ENCODE results near the gene FOXP4.
"Not testable (repeated sequence)": the region's sequence is repeated elsewhere in the genome, so short reads cannot be mapped to it uniquely, and the experiment has no call there.

FOXP4 gene

DNA sequence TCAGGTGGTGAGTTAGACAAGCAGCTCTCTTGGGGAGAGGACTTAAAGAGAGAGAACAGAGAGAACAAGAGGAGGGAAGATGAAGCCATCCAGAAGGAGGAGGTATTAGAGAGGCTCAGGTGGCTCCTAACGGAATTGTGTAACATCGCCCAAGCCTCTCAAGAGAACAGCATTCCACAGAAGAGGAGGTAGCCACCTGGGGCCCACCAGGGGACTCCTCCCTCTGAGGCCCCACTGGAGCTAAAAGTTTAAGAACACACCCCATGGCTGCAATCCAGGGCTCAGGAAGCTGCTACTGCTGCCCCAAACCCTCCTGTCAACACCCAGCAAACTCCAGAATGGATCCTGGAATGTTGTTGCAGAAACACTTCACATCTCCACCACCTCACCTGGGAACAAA is 68.5 kb downstream of the FOXP4 start:
- no peaks in the 10 kb centered on the region for H3K4me1 ChIP-seq (ENCODE audit: control insufficient read depth, insufficient read depth, low read length)
- peaks cover 0 to 5% of the 10 kb centered on the region in 2 donors for H3K9me3 ChIP-seq (ENCODE audit: control insufficient read depth in 2 of 2, low read length in 2 of 2)
- no peaks in the 10 kb centered on the region for H3K36me3 ChIP-seq (ENCODE audit: control insufficient read depth in 2 of 2, insufficient read depth in 2 of 2, low read length in 2 of 2)
- peaks cover 0 to 2% of the 10 kb centered on the region in 2 donors for H3K27me3 ChIP-seq (ENCODE audit: control insufficient read depth in 1 of 2, insufficient read depth in 2 of 2, low read length in 2 of 2)
- H3K27ac ChIP-seq (ENCODE audit: low read length) = no peak overlapping the region
- no peak overlapping the region for H3K4me3 ChIP-seq (ENCODE audit: low read length in 2 of 2)
- H3K9ac ChIP-seq (ENCODE audit: low read length in 2 of 2) = no peak overlapping the region

DNA sequence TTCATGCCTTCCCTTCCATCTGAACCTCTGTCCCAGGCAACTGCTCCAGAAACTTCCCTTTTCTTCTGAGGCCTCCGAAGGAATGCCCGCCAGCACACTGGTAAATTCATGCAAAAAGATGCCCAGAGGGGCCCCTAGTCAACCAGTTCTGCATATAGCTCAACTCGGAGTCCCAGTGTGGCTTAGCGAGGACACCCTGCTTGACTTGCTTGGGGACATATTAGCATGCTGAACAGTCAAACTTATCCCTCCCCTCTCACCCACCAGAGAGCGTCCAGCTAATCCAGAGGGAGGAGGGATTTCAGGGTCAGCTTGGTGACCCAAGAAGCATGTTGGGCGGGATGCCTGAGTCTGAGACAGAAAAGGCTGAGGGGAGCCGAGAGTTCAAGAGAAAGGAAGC is 69.1 kb downstream of the FOXP4 start:
- Histone ChIP-seq H3K27ac (ENCODE audit: low read length) (no peak overlapping the region), H3K36me3 (ENCODE audit: control insufficient read depth in 2 of 2, insufficient read depth in 2 of 2, low read length in 2 of 2) (no peaks in the 10 kb centered on the region), H3K4me1 (ENCODE audit: control insufficient read depth, insufficient read depth, low read length) (no peaks in the 10 kb centered on the region), H3K27me3 (ENCODE audit: control insufficient read depth in 1 of 2, insufficient read depth in 2 of 2, low read length in 2 of 2) (peaks cover 0 to 2% of the 10 kb centered on the region in 2 donors), H3K9ac (ENCODE audit: low read length in 2 of 2) (no peak overlapping the region), H3K4me3 (ENCODE audit: low read length in 2 of 2) (no peak overlapping the region), H3K9me3 (ENCODE audit: control insufficient read depth in 2 of 2, low read length in 2 of 2) (peaks cover 0 to 5% of the 10 kb centered on the region in 2 donors)

DNA sequence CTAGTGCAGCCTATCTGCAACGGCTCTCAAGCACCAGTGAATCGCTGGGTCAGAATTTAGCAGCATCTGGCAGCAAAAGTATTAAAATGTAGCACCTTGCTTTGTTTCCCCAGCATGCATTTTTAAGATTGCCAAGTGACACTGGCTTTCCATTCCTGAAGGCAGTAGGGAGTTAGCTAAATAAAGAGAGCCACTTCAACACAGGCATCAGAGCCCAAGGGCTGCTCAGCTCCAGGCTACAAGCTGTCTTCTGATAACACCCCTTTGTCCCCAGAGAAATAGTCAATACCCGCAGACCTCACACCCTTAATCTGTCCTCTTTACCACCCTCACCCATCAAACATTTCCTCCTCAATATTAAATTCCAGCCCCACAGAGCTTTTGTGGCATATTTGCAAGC is 72.4 kb downstream of the FOXP4 start:
- H3K9me3 ChIP-seq (ENCODE audit: control insufficient read depth in 2 of 2, low read length in 2 of 2) = peaks cover 8 to 12% of the 10 kb centered on the region in 2 donors
- H3K27me3 ChIP-seq (ENCODE audit: control insufficient read depth in 1 of 2, insufficient read depth in 2 of 2, low read length in 2 of 2) = no peaks in the 10 kb centered on the region
- no peaks in the 10 kb centered on the region for H3K36me3 ChIP-seq (ENCODE audit: control insufficient read depth in 2 of 2, insufficient read depth in 2 of 2, low read length in 2 of 2)
- H3K4me3 ChIP-seq (ENCODE audit: low read length in 2 of 2) = no peak overlapping the region
- H3K27ac ChIP-seq (ENCODE audit: low read length) = no peak overlapping the region
- H3K4me1 ChIP-seq (ENCODE audit: control insufficient read depth, insufficient read depth, low read length) = no peaks in the 10 kb centered on the region
- H3K9ac ChIP-seq (ENCODE audit: low read length in 2 of 2) = no peak overlapping the region

DNA sequence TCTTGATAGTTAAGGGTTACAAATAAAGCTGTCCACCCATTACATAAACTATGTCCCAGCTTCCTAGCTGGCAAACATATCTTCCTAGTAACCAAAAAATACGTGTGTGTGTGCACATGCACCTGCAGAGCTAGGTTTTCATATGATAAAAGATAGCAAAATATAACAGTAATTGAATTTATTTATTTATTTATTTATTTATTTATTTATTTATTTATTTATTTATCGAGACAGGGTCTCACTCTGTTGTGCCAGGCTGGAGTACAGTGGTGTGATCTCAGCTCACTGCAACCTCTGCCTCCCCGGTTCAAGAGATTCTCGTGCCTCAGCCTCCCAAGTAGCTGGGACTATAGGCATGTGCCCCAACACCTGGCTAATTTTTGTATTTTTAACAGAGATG is 73.0 kb downstream of the FOXP4 start:
- H3K27me3 ChIP-seq (ENCODE audit: control insufficient read depth in 1 of 2, insufficient read depth in 2 of 2, low read length in 2 of 2); H3K9me3 ChIP-seq (ENCODE audit: control insufficient read depth in 2 of 2, low read length in 2 of 2); H3K9ac ChIP-seq (ENCODE audit: low read length in 2 of 2); H3K4me3 ChIP-seq (ENCODE audit: low read length in 2 of 2); H3K4me1 ChIP-seq (ENCODE audit: control insufficient read depth, insufficient read depth, low read length); H3K27ac ChIP-seq (ENCODE audit: low read length); H3K36me3 ChIP-seq (ENCODE audit: control insufficient read depth in 2 of 2, insufficient read depth in 2 of 2, low read length in 2 of 2): not testable (repeated sequence)

DNA sequence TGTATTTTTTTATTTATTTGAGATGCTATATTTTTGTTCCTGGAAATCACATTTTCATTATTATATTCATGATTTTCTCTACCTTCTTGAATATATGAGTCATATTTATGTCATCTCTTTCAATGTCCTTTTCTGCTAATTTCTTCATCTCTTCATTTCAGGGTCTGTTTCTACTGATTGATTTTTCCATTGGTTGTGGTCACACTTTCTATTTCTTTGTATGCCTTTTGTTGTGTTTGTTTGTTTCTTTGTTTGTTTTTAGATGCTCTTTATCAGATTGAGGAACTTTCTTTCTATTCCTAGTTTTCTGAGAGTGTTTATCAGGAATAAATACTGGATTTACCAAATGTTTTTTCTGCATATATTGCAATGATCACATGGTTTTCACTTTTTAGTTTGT is 75.2 kb downstream of the FOXP4 start:
- H3K4me3 ChIP-seq (ENCODE audit: low read length in 2 of 2) = no peak overlapping the region
- no peaks in the 10 kb centered on the region for H3K36me3 ChIP-seq (ENCODE audit: control insufficient read depth in 2 of 2, insufficient read depth in 2 of 2, low read length in 2 of 2)
- H3K4me1 ChIP-seq (ENCODE audit: control insufficient read depth, insufficient read depth, low read length) = no peaks in the 10 kb centered on the region
- peaks cover 8% of the 10 kb centered on the region in 2 donors for H3K9me3 ChIP-seq (ENCODE audit: control insufficient read depth in 2 of 2, low read length in 2 of 2)
- H3K27me3 ChIP-seq (ENCODE audit: control insufficient read depth in 1 of 2, insufficient read depth in 2 of 2, low read length in 2 of 2) = peaks cover 2 to 4% of the 10 kb centered on the region in 2 donors
- H3K9ac ChIP-seq (ENCODE audit: low read length in 2 of 2) = no peak overlapping the region
- H3K27ac ChIP-seq (ENCODE audit: low read length) = no peak overlapping the region

DNA sequence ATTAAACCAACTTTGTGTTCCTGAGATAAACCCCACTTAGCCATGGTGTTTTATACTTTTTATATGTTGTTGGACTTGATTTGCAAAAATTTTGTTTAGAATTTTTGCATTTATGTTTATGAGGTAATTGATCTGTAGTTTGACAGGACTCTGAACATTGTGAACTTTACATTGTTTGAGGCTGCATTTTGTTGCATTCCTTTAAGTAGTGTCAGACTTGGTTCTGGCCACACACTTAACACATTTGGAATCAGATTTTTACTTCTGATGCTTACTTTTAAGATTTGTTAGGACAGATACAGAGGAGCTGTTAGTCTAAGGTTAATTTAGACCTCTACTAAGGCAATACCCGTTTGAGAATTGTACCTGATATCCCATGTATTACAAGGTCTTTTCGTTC is 75.6 kb downstream of the FOXP4 start:
- no peaks in the 10 kb centered on the region for H3K36me3 ChIP-seq (ENCODE audit: control insufficient read depth in 2 of 2, insufficient read depth in 2 of 2, low read length in 2 of 2)
- no peak overlapping the region for H3K27ac ChIP-seq (ENCODE audit: low read length)
- H3K4me3 ChIP-seq (ENCODE audit: low read length in 2 of 2) = no peak overlapping the region
- H3K9ac ChIP-seq (ENCODE audit: low read length in 2 of 2) = no peak overlapping the region
- peaks cover 2 to 5% of the 10 kb centered on the region in 2 donors for H3K27me3 ChIP-seq (ENCODE audit: control insufficient read depth in 1 of 2, insufficient read depth in 2 of 2, low read length in 2 of 2)
- no peaks in the 10 kb centered on the region for H3K4me1 ChIP-seq (ENCODE audit: control insufficient read depth, insufficient read depth, low read length)
- peaks cover 8% of the 10 kb centered on the region in 2 donors for H3K9me3 ChIP-seq (ENCODE audit: control insufficient read depth in 2 of 2, low read length in 2 of 2)

DNA sequence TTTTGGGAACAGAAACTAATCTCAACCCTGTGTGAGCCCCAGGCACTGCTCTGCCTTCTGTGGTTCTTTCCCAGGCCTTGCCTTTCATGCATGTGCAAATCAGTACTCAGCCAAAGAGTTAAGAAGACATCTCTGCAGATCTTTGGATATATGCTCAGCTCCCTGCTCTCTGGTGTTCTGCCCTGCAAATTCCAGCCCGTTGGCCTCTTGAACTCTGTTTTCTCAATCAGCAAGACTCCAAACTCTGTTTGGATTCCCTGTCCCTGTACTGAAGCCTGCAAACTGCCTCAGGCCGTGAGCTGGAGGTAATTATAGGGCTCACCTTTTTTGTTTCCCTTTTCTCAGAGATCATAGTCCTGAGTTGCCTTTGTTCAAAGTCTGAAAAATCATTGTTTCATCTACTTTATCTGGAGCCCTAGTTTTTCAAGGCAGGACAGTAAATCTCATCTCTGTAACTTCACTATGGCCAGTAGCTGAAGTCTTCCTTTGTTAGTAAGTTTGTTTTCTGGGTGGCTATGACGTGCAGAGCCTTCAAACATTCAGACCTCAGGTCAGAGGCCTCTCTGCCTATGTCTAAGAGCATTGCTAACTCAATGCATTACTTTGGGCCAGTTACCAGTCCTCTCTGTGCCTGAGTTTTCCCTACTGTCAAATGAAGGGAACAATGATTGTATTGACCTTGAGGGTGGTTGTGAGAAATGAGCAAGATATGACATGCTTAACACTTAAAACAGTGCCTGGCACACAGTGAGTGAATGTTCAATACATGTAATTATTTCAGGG is 76.2 kb downstream of the FOXP4 start:
- H3K4me3 ChIP-seq (ENCODE audit: low read length in 2 of 2) = no peak overlapping the region
- peaks cover 2 to 5% of the 10 kb centered on the region in 2 donors for H3K27me3 ChIP-seq (ENCODE audit: control insufficient read depth in 1 of 2, insufficient read depth in 2 of 2, low read length in 2 of 2)
- H3K4me1 ChIP-seq (ENCODE audit: control insufficient read depth, insufficient read depth, low read length) = no peaks in the 10 kb centered on the region
- H3K9ac ChIP-seq (ENCODE audit: low read length in 2 of 2) = no peak overlapping the region
- peaks cover 8% of the 10 kb centered on the region in 2 donors for H3K9me3 ChIP-seq (ENCODE audit: control insufficient read depth in 2 of 2, low read length in 2 of 2)
- no peaks in the 10 kb centered on the region for H3K36me3 ChIP-seq (ENCODE audit: control insufficient read depth in 2 of 2, insufficient read depth in 2 of 2, low read length in 2 of 2)
- no peak overlapping the region for H3K27ac ChIP-seq (ENCODE audit: low read length)

DNA sequence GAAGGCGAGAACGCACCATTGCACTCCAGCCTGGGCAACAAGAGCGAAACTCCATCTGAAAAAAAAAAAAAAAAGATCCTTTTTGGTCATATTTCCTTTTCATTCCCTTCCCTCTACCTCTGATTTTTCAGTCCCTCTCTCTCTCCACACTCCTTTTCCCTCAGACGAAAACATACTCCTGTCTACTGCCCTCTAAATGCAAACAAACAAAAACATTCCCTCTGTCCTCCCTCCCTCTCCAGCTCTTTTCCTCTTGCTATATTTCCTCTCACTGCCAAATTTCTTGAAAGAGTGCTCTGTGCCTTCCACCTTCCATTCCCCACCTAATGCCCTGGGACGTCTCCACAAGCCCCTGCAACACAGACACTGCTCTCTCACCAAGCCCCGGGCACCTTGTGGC is 77.1 kb downstream of the FOXP4 start:
- Histone ChIP-seq H3K36me3 (ENCODE audit: control insufficient read depth in 2 of 2, insufficient read depth in 2 of 2, low read length in 2 of 2) (no peaks in the 10 kb centered on the region), H3K4me3 (ENCODE audit: low read length in 2 of 2) (no peak overlapping the region), H3K9ac (ENCODE audit: low read length in 2 of 2) (no peak overlapping the region), H3K27me3 (ENCODE audit: control insufficient read depth in 1 of 2, insufficient read depth in 2 of 2, low read length in 2 of 2) (peaks cover 2 to 5% of the 10 kb centered on the region in 2 donors), H3K4me1 (ENCODE audit: control insufficient read depth, insufficient read depth, low read length) (no peaks in the 10 kb centered on the region), H3K27ac (ENCODE audit: low read length) (no peak overlapping the region), H3K9me3 (ENCODE audit: control insufficient read depth in 2 of 2, low read length in 2 of 2) (peaks cover 8% of the 10 kb centered on the region in 2 donors)

DNA sequence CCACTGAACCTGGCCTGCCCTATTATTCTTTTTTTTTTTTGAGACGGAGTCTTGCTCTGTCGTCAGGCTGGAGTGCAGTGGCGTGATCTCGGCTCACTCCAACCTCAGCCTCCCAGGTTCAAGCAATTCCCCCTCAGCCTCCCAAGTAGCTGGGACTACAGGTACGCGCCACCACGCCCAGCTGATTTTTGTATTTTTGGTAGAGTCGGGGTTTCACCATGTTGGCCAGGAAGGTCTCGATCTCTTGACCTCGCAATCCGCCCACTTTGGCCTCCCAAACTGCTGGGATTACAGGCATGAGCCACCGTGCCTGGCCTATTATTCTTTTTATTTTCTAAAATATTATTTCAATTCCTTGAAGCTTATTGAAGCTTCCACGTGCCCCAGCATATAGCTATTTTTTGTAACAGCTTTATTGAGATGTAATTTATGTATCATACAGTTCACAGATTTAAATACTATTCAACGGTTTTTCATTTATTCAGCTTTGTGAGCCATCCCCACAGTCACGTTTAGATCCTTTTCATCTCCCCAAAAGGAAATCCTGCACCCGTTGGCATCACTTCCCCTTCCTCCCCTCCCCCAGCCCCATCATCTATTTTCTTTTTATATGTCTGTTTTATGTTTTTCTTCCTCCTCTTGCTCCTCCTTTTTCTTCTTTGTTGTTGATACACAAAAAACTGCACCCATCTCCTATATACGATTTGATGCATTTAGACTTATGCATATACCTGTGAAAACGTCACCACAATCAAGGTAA is 78.6 kb downstream of the FOXP4 start:
- peaks cover 8% of the 10 kb centered on the region in 2 donors for H3K9me3 ChIP-seq (ENCODE audit: control insufficient read depth in 2 of 2, low read length in 2 of 2)
- peaks cover 2 to 5% of the 10 kb centered on the region in 2 donors for H3K27me3 ChIP-seq (ENCODE audit: control insufficient read depth in 1 of 2, insufficient read depth in 2 of 2, low read length in 2 of 2)
- no peaks in the 10 kb centered on the region for H3K36me3 ChIP-seq (ENCODE audit: control insufficient read depth in 2 of 2, insufficient read depth in 2 of 2, low read length in 2 of 2)
- no peak overlapping the region for H3K4me3 ChIP-seq (ENCODE audit: low read length in 2 of 2)
- H3K4me1 ChIP-seq (ENCODE audit: control insufficient read depth, insufficient read depth, low read length) = no peaks in the 10 kb centered on the region
- no peak overlapping the region for H3K27ac ChIP-seq (ENCODE audit: low read length)
- H3K9ac ChIP-seq (ENCODE audit: low read length in 2 of 2) = no peak overlapping the region

DNA sequence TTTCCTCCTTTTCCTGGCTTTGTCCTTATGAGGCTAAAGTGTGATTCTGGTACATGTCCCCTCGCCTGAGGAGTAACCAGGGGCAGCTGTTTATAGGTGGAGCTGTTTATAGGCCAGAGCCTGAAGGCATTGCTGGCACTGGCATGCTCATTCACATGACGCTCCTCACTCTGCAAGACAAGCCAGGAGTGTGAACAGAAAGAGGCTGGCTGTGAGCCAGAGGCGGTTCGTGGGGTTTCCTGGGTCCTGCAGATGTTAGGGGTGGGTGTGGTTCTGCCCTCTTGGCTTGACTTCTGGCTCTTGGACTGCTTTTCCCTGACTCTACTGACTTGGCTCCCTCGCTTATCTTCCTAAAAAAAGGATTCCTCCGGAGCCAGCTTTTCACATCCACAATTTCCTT is 79.3 kb downstream of the FOXP4 start:
- Histone ChIP-seq H3K9ac (ENCODE audit: low read length in 2 of 2) (no peak overlapping the region), H3K9me3 (ENCODE audit: control insufficient read depth in 2 of 2, low read length in 2 of 2) (peaks cover 8% of the 10 kb centered on the region in 2 donors), H3K36me3 (ENCODE audit: control insufficient read depth in 2 of 2, insufficient read depth in 2 of 2, low read length in 2 of 2) (no peaks in the 10 kb centered on the region), H3K4me1 (ENCODE audit: control insufficient read depth, insufficient read depth, low read length) (no peaks in the 10 kb centered on the region), H3K4me3 (ENCODE audit: low read length in 2 of 2) (no peak overlapping the region), H3K27ac (ENCODE audit: low read length) (no peak overlapping the region), H3K27me3 (ENCODE audit: control insufficient read depth in 1 of 2, insufficient read depth in 2 of 2, low read length in 2 of 2) (peaks cover 2 to 5% of the 10 kb centered on the region in 2 donors)

DNA sequence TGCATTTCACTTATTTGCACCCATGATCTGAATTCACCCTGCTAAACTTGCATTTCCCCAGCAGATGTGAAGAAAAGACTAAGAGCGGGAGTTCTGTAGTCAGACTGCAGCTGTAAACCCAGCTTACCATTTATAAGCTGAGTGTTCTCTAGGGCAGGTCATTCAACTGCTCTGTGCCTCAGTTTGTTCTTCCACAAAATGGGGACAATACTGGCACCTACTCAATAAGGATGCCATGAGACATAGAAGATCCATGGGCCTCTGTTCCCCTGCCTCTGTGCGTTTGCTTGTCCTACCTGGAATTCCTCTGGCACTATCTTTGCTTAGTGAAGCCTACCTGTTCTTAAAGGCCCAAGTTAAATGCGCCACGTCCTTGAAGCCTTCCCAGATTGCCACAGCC is 79.8 kb downstream of the FOXP4 start:
- H3K27ac ChIP-seq (ENCODE audit: low read length) = no peak overlapping the region

More for the DNA sequence above, 79.8 kb downstream of the FOXP4 start:
- H3K4me1 ChIP-seq (ENCODE audit: control insufficient read depth, insufficient read depth, low read length) = no peaks in the 10 kb centered on the region
- H3K9me3 ChIP-seq (ENCODE audit: control insufficient read depth in 2 of 2, low read length in 2 of 2) = peaks cover 5 to 8% of the 10 kb centered on the region in 2 donors
- no peak overlapping the region for H3K4me3 ChIP-seq (ENCODE audit: low read length in 2 of 2)
- peaks cover 2 to 5% of the 10 kb centered on the region in 2 donors for H3K27me3 ChIP-seq (ENCODE audit: control insufficient read depth in 1 of 2, insufficient read depth in 2 of 2, low read length in 2 of 2)
- H3K9ac ChIP-seq (ENCODE audit: low read length in 2 of 2) = no peak overlapping the region
- no peaks in the 10 kb centered on the region for H3K36me3 ChIP-seq (ENCODE audit: control insufficient read depth in 2 of 2, insufficient read depth in 2 of 2, low read length in 2 of 2)

All from stomach smooth muscle (tissue), 2 donors.